Fibroblast of skin of abdomen (primary cell): Measurements from ENCODE around the gene TAOK1. TPM values are rescaled to one million over a fixed set of nuclear protein-coding genes. Genes with fewer than 3 reads are reported as not detected.
"Not testable (repeated sequence)": the region's sequence is repeated elsewhere in the genome, so short reads cannot be mapped to it uniquely, and the experiment has no call there.

Experiments
- DNase-seq: peaks from one replicate; pipeline ENCODE4 v3.0.0-alpha.2; 2013
- polyA plus RNA-seq, 2 experiments: library from polyadenylated mRNA; unstranded; fragments of 120-200 nt; gene quantifications; one replicate each; pipeline ENCODE4 v1.2.1, GENCODE V29; 2013; ENCODE audit not compliant: insufficient read length in 2 of 2

The TAOK1 gene
- 29.6 TPM for polyA plus RNA-seq (2013, experiment 1 of 2; ENCODE audit: insufficient read length)
- polyA plus RNA-seq (2013, experiment 2 of 2; ENCODE audit: insufficient read length), result 26.0 TPM

DNA sequence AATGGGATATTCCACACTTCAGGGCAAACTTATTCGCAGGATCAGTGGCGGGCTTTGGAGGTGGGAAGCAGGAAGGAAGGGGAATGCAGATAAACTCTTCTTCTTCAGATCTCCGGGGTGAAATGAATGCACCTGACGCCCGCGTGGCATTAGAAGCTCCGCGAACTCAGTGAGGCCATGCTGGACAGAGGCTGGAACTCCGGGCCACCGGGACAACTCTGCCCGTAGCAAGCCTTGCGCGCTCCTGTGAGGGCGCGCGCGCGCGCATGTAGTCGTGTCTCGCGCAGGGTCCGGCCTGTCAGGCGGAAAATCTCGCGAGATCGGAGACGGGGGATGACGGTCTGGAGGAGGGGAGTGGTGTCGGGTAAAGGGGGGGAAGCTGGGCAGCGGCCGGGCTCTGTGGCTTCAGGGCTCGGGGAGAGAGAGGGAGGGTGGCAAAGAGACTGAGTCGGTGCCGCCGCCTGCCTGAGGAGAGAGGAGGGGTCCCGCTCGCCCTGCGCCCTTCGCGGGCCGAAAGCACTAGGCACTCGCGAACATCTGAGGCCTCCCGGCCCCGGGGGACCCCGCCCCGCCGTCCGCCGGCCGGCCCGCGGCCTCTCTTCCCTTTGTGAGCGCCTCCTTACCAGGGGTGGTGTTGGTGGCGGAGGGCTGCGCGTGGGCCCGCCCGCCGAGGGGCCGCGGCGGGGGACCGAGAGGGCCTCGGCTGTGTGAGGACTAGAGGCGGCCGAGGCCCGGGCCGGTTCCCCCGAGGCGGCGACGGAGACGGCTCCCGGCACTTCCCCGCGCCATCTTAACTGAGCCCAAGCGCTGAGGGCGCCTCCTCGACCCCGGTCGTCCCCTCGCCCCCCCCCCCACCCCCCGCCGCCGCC is at the start of gene TAOK1:
TAOK1 (plus strand) TSS at position 382 of the 869 bp plus-strand sequence. CDS start 61,186 bp downstream, outside the sequence.
- peak; percentile 98 for DNase-seq

GRCh38 chr17:29341726-29342125 is 48.4 kb upstream of the TAOK1 start:
- DNase-seq, result peak; percentile 27

DNA sequence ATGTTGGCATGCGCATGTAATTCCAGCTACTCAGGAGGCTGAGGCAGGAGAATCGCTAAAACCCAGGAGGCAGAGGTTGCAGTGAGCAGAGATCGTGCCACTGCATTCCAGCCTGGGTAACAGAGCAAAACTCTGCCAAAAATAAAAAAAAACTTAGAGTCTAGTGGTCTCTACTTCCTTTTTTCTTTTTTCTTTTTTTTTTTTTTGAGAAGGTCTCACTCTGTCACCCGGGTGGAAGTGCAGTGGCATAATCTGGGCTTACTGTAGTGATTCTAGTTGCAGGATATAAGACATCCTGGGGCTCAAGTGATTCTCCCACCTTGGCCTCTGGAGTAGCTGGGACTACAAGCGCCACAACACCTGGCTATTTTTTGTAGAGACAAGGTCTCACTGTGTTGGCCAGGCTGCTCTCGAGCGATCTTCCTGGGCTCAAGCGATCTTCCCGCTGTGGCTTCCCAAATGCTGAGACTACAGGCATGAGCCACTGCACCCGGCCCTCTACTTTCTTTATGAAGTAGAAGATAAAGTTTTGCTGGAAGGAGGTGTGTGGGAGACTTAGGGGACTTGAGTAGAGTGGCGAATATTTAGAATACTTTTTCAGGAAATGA is 47.9 kb upstream of the TAOK1 start:
- DNase-seq, result no peak

- no peak for DNase-seq
Observed at GRCh38 chr17:29344201-29344856, 45.8 kb upstream of the TAOK1 start.

GRCh38 chr17:29345066-29345465 is 45.1 kb upstream of the TAOK1 start:
- no peak for DNase-seq

DNA sequence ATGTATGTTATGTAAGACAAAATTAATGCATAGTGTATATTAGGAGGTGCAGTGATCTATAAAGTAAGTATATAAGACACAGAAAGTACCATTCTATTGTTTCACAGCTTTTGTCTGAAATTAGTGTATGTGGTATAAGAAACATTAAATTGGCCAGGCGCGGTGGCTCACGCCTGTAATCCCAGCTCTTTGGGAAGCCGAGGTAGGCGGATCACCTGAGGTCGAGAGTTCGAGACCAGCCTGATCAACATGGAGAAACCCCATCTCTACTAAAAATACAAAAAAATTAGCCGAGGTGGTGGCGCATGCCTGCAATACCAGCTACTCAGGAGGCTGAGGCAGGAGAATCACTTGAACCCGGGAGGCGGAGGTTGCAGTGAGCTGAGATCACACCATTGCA is 44.7 kb upstream of the TAOK1 start:
- not testable (repeated sequence) for DNase-seq

- no peak for DNase-seq
Observed at GRCh38 chr17:29346462-29346861, 43.7 kb upstream of the TAOK1 start.

DNA sequence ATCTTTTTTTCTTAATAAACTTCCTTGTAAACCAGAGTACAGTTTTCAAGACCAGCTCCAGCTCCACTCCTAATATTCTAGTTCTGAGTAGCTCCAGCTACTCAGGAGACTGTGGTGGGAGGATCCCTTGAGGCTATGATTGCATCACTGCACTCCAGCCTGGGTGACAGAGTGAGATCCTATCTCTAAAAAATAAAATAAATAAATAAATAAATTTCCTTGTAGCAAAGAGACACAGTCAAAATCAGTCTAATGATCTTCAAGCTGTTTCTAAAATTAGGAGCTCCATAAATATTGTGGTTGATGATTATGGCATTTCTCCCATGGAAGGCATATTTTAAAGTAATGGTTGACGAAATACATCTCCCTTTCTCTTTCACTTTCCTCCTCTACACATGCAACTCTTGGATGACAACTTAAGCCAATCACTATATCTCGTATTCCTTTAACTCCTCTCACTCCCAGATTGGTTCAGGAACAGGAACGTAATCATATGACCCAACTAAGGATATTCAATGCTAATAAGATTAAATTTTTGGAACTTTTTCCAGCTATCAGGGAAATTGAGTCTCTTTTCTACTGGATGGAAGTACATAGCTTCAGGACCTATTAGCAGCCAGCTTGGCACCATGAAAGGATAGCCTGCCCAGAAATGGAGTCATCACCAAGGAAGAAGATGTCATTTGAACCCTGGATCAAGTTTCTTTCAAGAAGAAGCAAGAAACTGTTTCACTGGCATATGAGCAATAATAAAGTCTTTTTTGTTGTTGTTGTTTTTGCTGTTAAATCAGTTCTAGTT is 42.1 kb upstream of the TAOK1 start:
- peak; percentile 25 for DNase-seq

GRCh38 chr17:29349409-29349808 is 40.8 kb upstream of the TAOK1 start:
- DNase-seq, result no peak

GRCh38 chr17:29352146-29352545 is 38.0 kb upstream of the TAOK1 start:
- DNase-seq, result no peak

GRCh38 chr17:29357232-29357631 is 32.9 kb upstream of the TAOK1 start:
- DNase-seq, result no peak

- peak; percentile 6 for DNase-seq
Observed at GRCh38 chr17:29357821-29358232, 32.3 kb upstream of the TAOK1 start.

- peak; percentile 31 for DNase-seq
Observed at GRCh38 chr17:29358416-29358815, 31.7 kb upstream of the TAOK1 start.

GRCh38 chr17:29359777-29360176 is 30.4 kb upstream of the TAOK1 start:
- no peak for DNase-seq

DNA sequence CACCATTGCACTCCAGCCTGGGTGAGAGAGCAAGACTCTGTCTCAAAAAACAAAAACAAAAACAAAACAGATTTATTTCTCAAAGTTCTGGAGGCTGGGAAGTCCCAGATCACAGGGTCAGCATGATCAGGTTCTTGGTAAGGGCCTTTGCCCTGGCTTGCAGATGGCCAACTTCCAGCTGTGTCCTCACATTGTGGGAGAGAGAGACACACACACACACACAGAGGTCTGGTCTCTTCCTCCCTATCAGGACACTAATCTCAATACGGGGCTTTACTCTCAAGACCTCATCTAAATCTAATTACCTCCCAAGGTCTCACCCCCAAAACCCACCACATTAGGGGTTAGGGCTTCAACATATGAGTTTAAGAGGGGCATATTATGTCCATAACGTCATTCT is 26.4 kb upstream of the TAOK1 start:
- DNase-seq, result no peak

DNA sequence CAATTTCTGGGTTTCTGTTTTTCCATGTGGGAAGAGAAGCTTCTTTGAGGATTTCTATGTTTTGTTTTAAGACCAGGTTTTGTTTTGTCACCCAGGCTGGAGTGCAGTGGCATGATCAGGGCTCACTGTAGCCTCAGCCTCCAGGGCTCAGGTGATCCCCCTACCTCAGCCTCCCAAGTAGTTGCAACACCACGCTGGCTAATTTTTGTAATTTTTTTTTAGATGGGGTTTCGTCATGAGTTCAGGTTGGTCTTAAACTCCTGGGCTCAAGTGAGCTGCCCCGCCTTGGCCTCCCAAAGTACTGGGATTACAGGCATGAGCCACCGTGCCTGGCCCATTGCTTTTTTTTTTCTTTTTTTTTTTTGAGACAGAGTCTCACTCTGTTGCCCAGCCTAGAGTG is 25.5 kb upstream of the TAOK1 start:
- DNase-seq, result no peak

- DNase-seq, result no peak
Observed at GRCh38 chr17:29368161-29368560, 22.0 kb upstream of the TAOK1 start.

DNA sequence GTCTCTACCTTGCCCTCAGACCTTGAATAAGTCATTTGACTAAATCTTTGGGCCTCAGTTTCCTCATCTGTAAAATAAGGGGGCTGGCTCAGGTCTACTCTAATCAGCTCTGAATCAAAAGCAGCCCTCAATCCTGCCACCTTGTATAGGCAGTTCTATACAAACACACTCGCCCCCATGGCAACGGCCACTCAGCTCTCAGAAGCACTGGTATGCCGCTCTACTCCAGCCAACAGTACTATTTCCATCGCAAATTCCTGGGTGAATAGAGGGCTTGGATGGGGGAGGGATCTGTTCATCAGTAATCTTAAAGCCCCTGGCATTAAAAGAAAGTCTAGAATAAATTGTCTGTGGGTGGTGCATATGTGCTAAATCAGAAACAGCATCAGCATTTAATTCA is 21.2 kb upstream of the TAOK1 start:
- peak; percentile 5 for DNase-seq

- DNase-seq, result peak; percentile 77
Observed at GRCh38 chr17:29369831-29370735, 20.1 kb upstream of the TAOK1 start.

GRCh38 chr17:29376667-29377270 is 13.4 kb upstream of the TAOK1 start:
- peak; percentile 78 for DNase-seq

DNA sequence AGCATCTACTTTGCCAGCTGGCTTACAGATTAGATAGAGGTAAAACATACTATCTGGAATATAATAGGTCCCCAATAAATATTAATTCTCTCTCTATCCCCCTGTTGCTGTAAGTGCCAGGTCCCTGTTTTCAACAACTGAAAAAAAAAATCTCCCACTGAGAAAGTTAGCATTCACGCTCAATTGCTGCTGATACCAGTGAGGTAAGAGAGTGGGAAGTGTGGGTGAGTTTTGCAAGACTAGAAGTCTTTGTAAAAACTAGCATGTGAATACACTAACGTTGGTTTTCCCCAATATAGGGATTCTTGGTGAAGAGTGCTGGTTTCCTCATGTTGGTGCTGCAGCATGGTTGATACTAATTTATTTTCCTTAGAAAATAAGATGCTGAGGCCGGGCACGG is 11.7 kb upstream of the TAOK1 start:
- no peak for DNase-seq
